Activated naive CD8-positive, alpha-beta T cell treated with anti-CD3 and anti-CD28 coated beads, Interleukin-2, amount 50 U/mL, for 24 hours (primary cell): ENCODE measurements around the gene SEMA5A.

Source experiments
- ATAC-seq: fragments of 150-1000 bp; cut with Tn5 transposase; one replicate; pipeline ENCODE4 v1.10.0; 2021
- DNase-seq: peaks from one replicate; pipeline ENCODE4 v3.0.0; 2021
- H3K27ac Mint-ChIP-seq: one replicate; pipeline ENCODE4 v1.8.0; 2021; ENCODE audit warnings: mild to moderate bottlenecking, mixed read lengths
- H3K27me3 Mint-ChIP-seq: one replicate; pipeline ENCODE4 v1.8.0; 2021; ENCODE audit warnings: mixed read lengths
- H3K36me3 Mint-ChIP-seq: one replicate; pipeline ENCODE4 v1.8.0; 2021; ENCODE audit warnings: low read depth, mixed read lengths
- H3K4me1 Mint-ChIP-seq: one replicate; pipeline ENCODE4 v1.8.0; 2021; ENCODE audit warnings: mixed read lengths
- H3K4me3 Mint-ChIP-seq: one replicate; pipeline ENCODE4 v1.8.0; 2021; ENCODE audit warnings: mild to moderate bottlenecking, moderate library complexity, mixed read lengths
- H3K9me3 Mint-ChIP-seq: one replicate; pipeline ENCODE4 v1.8.0; 2021; ENCODE audit warnings: mixed read lengths

The SEMA5A gene

GRCh38 chr5:9337928-9338595, 207.8 kb downstream of the SEMA5A start:
- DNase-seq (no peak), ATAC-seq (no peak)
- Mint-ChIP-seq H3K4me3 (no peak overlapping the region), H3K36me3 (no peaks in the 10 kb centered on the region), H3K27me3 (no peaks in the 10 kb centered on the region), H3K4me1 (no peaks in the 10 kb centered on the region), H3K27ac (no peak overlapping the region), H3K9me3 (peaks cover 11% of the 10 kb centered on the region)

GRCh38 chr5:9335754-9336495, 209.9 kb downstream of the SEMA5A start:
- Mint-ChIP-seq H3K27ac (no peak overlapping the region), H3K4me1 (no peaks in the 10 kb centered on the region), H3K27me3 (no peaks in the 10 kb centered on the region), H3K36me3 (no peaks in the 10 kb centered on the region), H3K4me3 (no peak overlapping the region), H3K9me3 (peaks cover 8% of the 10 kb centered on the region)
- DNase-seq (no peak), ATAC-seq (no peak)

GRCh38 chr5:9335269-9335668, 210.6 kb downstream of the SEMA5A start:
- no peak overlapping the region for H3K27ac Mint-ChIP-seq
- H3K4me3 Mint-ChIP-seq: no peak overlapping the region
- peaks cover 5% of the 10 kb centered on the region for H3K9me3 Mint-ChIP-seq
- ATAC-seq: no peak
- no peak for DNase-seq
- no peaks in the 10 kb centered on the region for H3K4me1 Mint-ChIP-seq
- no peaks in the 10 kb centered on the region for H3K36me3 Mint-ChIP-seq
- no peaks in the 10 kb centered on the region for H3K27me3 Mint-ChIP-seq

GRCh38 chr5:9332026-9332425, 213.8 kb downstream of the SEMA5A start:
- no peaks in the 10 kb centered on the region for H3K4me1 Mint-ChIP-seq
- no peaks in the 10 kb centered on the region for H3K27me3 Mint-ChIP-seq
- H3K36me3 Mint-ChIP-seq: no peaks in the 10 kb centered on the region
- DNase-seq (no peak), ATAC-seq (peak; percentile 43)
- no peaks in the 10 kb centered on the region for H3K9me3 Mint-ChIP-seq
- no peak overlapping the region for H3K4me3 Mint-ChIP-seq
- H3K27ac Mint-ChIP-seq: no peak overlapping the region

GRCh38 chr5:9331372-9331771, 214.5 kb downstream of the SEMA5A start:
- Mint-ChIP-seq H3K27ac (no peak overlapping the region), H3K4me3 (no peak overlapping the region), H3K4me1 (no peaks in the 10 kb centered on the region), H3K36me3 (no peaks in the 10 kb centered on the region), H3K9me3 (no peaks in the 10 kb centered on the region), H3K27me3 (no peaks in the 10 kb centered on the region)
- ATAC-seq: no peak
- DNase-seq: no peak

- Mint-ChIP-seq H3K27me3 (no peaks in the 10 kb centered on the region), H3K4me1 (no peaks in the 10 kb centered on the region), H3K4me3 (no peak overlapping the region), H3K27ac (no peak overlapping the region), H3K9me3 (no peaks in the 10 kb centered on the region), H3K36me3 (no peaks in the 10 kb centered on the region)
- DNase-seq (no peak), ATAC-seq (no peak)
These were observed 216.8 kb downstream of the SEMA5A start for GRCh38 chr5:9329125-9329524.

GRCh38 chr5:9325549-9325948, 220.3 kb downstream of the SEMA5A start:
- Mint-ChIP-seq H3K4me3 (no peak overlapping the region), H3K4me1 (no peaks in the 10 kb centered on the region), H3K27ac (no peak overlapping the region), H3K9me3 (peaks cover 4% of the 10 kb centered on the region), H3K27me3 (no peaks in the 10 kb centered on the region), H3K36me3 (no peaks in the 10 kb centered on the region)
- no peak for ATAC-seq
- DNase-seq: no peak

GRCh38 chr5:9324348-9325077, 221.4 kb downstream of the SEMA5A start:
- Mint-ChIP-seq H3K9me3 (peaks cover 4% of the 10 kb centered on the region), H3K27ac (no peak overlapping the region), H3K27me3 (no peaks in the 10 kb centered on the region), H3K4me3 (no peak overlapping the region), H3K4me1 (no peaks in the 10 kb centered on the region), H3K36me3 (no peaks in the 10 kb centered on the region)
- DNase-seq (no peak), ATAC-seq (no peak)

GRCh38 chr5:9320652-9321051, 225.2 kb downstream of the SEMA5A start:
- Mint-ChIP-seq H3K36me3 (no peaks in the 10 kb centered on the region), H3K27ac (no peak overlapping the region), H3K27me3 (peaks cover 2% of the 10 kb centered on the region), H3K4me1 (no peaks in the 10 kb centered on the region), H3K9me3 (peaks cover 4% of the 10 kb centered on the region), H3K4me3 (no peak overlapping the region)
- DNase-seq: no peak
- no peak for ATAC-seq

- H3K4me3 Mint-ChIP-seq: no peak overlapping the region
- ATAC-seq: no peak
These were observed 227.8 kb downstream of the SEMA5A start for GRCh38 chr5:9318031-9318430.

GRCh38 chr5:9316733-9317132, 229.1 kb downstream of the SEMA5A start:
- no peaks in the 10 kb centered on the region for H3K36me3 Mint-ChIP-seq
- H3K27ac Mint-ChIP-seq: no peak overlapping the region
- ATAC-seq (no peak), DNase-seq (no peak)
- no peaks in the 10 kb centered on the region for H3K9me3 Mint-ChIP-seq
- no peak overlapping the region for H3K4me3 Mint-ChIP-seq
- peaks cover 2% of the 10 kb centered on the region for H3K27me3 Mint-ChIP-seq
- no peaks in the 10 kb centered on the region for H3K4me1 Mint-ChIP-seq

More at GRCh38 chr5:9318031-9318430, 227.8 kb downstream of the SEMA5A start:
- Mint-ChIP-seq H3K4me1 (no peaks in the 10 kb centered on the region), H3K27me3 (peaks cover 2% of the 10 kb centered on the region), H3K27ac (no peak overlapping the region), H3K9me3 (peaks cover 4% of the 10 kb centered on the region), H3K36me3 (no peaks in the 10 kb centered on the region)
- no peak for DNase-seq

- Mint-ChIP-seq H3K27me3 (peaks cover 2% of the 10 kb centered on the region), H3K27ac (no peak overlapping the region), H3K4me1 (no peaks in the 10 kb centered on the region), H3K36me3 (no peaks in the 10 kb centered on the region), H3K9me3 (no peaks in the 10 kb centered on the region), H3K4me3 (no peak overlapping the region)
- DNase-seq: no peak
- ATAC-seq: no peak
These were observed 229.8 kb downstream of the SEMA5A start for GRCh38 chr5:9316041-9316440.

GRCh38 chr5:9314558-9314957, 231.3 kb downstream of the SEMA5A start:
- H3K4me1 Mint-ChIP-seq: no peaks in the 10 kb centered on the region
- H3K27ac Mint-ChIP-seq: no peak overlapping the region
- no peak overlapping the region for H3K4me3 Mint-ChIP-seq
- ATAC-seq: no peak
- no peak for DNase-seq
- no peaks in the 10 kb centered on the region for H3K9me3 Mint-ChIP-seq
- H3K27me3 Mint-ChIP-seq: peaks cover 2% of the 10 kb centered on the region
- H3K36me3 Mint-ChIP-seq: no peaks in the 10 kb centered on the region

GRCh38 chr5:9313751-9314150, 232.1 kb downstream of the SEMA5A start:
- no peaks in the 10 kb centered on the region for H3K9me3 Mint-ChIP-seq
- no peaks in the 10 kb centered on the region for H3K4me1 Mint-ChIP-seq
- peaks cover 2% of the 10 kb centered on the region for H3K27me3 Mint-ChIP-seq
- H3K4me3 Mint-ChIP-seq: no peak overlapping the region
- ATAC-seq (no peak), DNase-seq (no peak)
- no peaks in the 10 kb centered on the region for H3K36me3 Mint-ChIP-seq
- no peak overlapping the region for H3K27ac Mint-ChIP-seq

- H3K4me3 Mint-ChIP-seq: no peak overlapping the region
- no peak overlapping the region for H3K27ac Mint-ChIP-seq
- no peaks in the 10 kb centered on the region for H3K27me3 Mint-ChIP-seq
- H3K36me3 Mint-ChIP-seq: no peaks in the 10 kb centered on the region
- H3K4me1 Mint-ChIP-seq: no peaks in the 10 kb centered on the region
- DNase-seq (no peak), ATAC-seq (no peak)
- H3K9me3 Mint-ChIP-seq: no peaks in the 10 kb centered on the region
These were observed 238.7 kb downstream of the SEMA5A start for GRCh38 chr5:9307150-9307549.
